SKM-1 treated with dmso at 0.1 percent for 144 hours (cell line): ENCODE results near the gene WIZ.

ENCODE experiments used
- DNase-seq: peaks from one replicate; lab custom pipeline; 2025; ENCODE audit not compliant: unreplicated experiment; lab: John Stamatoyannopoulos, UW

The WIZ gene

GRCh38 chr19:15430526-15431120 lies 19.1 kb downstream of the WIZ start:
- no peak for DNase-seq

GRCh38 chr19:15429825-15430467 lies 19.8 kb downstream of the WIZ start:
- no peak for DNase-seq

GRCh38 chr19:15428956-15429824 lies 20.6 kb downstream of the WIZ start:
- DNase-seq, result no peak

- no peak for DNase-seq
Measured at GRCh38 chr19:15427991-15428471, 21.7 kb downstream of the WIZ start.

- no peak for DNase-seq
Measured at GRCh38 chr19:15427350-15427700, 22.4 kb downstream of the WIZ start.

GRCh38 chr19:15426485-15427349 lies 23.0 kb downstream of the WIZ start:
- no peak for DNase-seq

- DNase-seq, result no peak
Measured at GRCh38 chr19:15425321-15425950, 24.3 kb downstream of the WIZ start.

GRCh38 chr19:15424692-15425272 lies 25.0 kb downstream of the WIZ start:
- no peak for DNase-seq

- DNase-seq, result no peak
Measured at GRCh38 chr19:15424121-15424520, 25.6 kb downstream of the WIZ start.

GRCh38 chr19:15423130-15423529 lies 26.6 kb downstream of the WIZ start:
- DNase-seq, result no peak

- DNase-seq, result no peak
Measured at GRCh38 chr19:15422296-15423075, 27.3 kb downstream of the WIZ start.

- no peak for DNase-seq
Measured at GRCh38 chr19:15421721-15422260, 28.0 kb downstream of the WIZ start.

- no peak for DNase-seq
Measured at GRCh38 chr19:15421136-15421695, 28.5 kb downstream of the WIZ start.

- DNase-seq, result no peak
Measured at GRCh38 chr19:15419413-15420025, 30.2 kb downstream of the WIZ start.

- peak; percentile 100 for DNase-seq
Measured at GRCh38 chr19:15418579-15419412, 31.0 kb downstream of the WIZ start, which contains the start of gene AKAP8L. Gene AKAP8L, minus strand, starts transcription at chr19:15418988. Its CDS starts 65 bp downstream, at chr19:15418923.

- DNase-seq, result no peak
Measured at GRCh38 chr19:15418231-15418578, 31.6 kb downstream of the WIZ start.

- DNase-seq, result no peak
Measured at GRCh38 chr19:15417699-15418098, 32.1 kb downstream of the WIZ start.

- no peak for DNase-seq
Measured at GRCh38 chr19:15412832-15413231, 36.9 kb downstream of the WIZ start.
